Esophagus squamous epithelium (tissue), 5 donors: ENCODE measurements around the gene CCDC88C. TPM values are rescaled to one million over a fixed set of nuclear protein-coding genes. Genes with fewer than 3 reads are reported as not detected.

ENCODE experiments used
- DNase-seq: peaks from one replicate; lab custom pipeline; 2025; lab: John Stamatoyannopoulos, UW
- H3K27ac ChIP-seq, 4 donors: fragments of 200-600 bp; sonication (generic); one replicate each; pipeline ENCODE4 v1.5.1; 2016 to 2019; ENCODE audit warnings: mild to moderate bottlenecking in 1 of 4
- H3K27me3 ChIP-seq, 4 donors: fragments of 200-600 bp; sonication (generic); 1 replicate in 3 of 4; 2 replicates in 1 of 4; pipeline versions ENCODE4 v1.5.1 to v1.6.0; 2017 to 2021; ENCODE audit warnings: antibody characterized with exemption in 1 of 4
- H3K36me3 ChIP-seq, 3 donors: fragments of 200-600 bp; sonication (generic); one replicate each; pipeline ENCODE4 v1.5.1; 2016 to 2019
- H3K4me1 ChIP-seq, 3 donors: fragments of 200-600 bp; sonication (generic); one replicate each; pipeline ENCODE4 v1.5.1; 2017 to 2019
- H3K4me3 ChIP-seq, 4 donors: fragments of 200-600 bp; sonication (generic); 1 replicate in 3 of 4; 2 replicates in 1 of 4; pipeline ENCODE4 v1.5.1; 2016 to 2019; ENCODE audit warnings: mild to moderate bottlenecking in 2 of 4, moderate library complexity in 1 of 4
- H3K9me3 ChIP-seq, 3 donors: fragments of 200-600 bp; sonication (generic); one replicate each; pipeline ENCODE4 v1.5.1; 2016 to 2019
- CTCF ChIP-seq, 6 experiments: fragments of 450-650 bp in 4 of 6; fragments of 200-600 bp in 2 of 6; sonication (generic) in 2 of 6; IDR thresholded peaks; one replicate each; pipeline ENCODE4 v1.5.1; 2016 to 2019; ENCODE audit warnings: antibody characterized with exemption in 6 of 6, mild to moderate bottlenecking in 4 of 6, moderate library complexity in 4 of 6
- POLR2A ChIP-seq, 4 donors: fragments of 450-650 bp; IDR thresholded peaks; one replicate each; pipeline ENCODE4 v1.6.1; 2017; ENCODE audit warnings: antibody characterized with exemption in 4 of 4, mild to moderate bottlenecking in 4 of 4, moderate library complexity in 3 of 4
- WGBS, 2 donors: methylation state at CpG; one replicate each; pipeline ENCODE4 v1.1.5; 2018; 5-methylcytosine and 5-hydroxymethylcytosine counted together
- intact Hi-C: fragments of 100-400 bp; cut with DNase I; formaldehyde crosslinking; loops from one replicate; pipeline ENCODE4 v1.15.0; 2022
- total RNA-seq, 4 donors: library from RNA; depleted of rRNA; stranded (reverse); fragments of >200 nt; gene quantifications; one replicate each; pipeline ENCODE4 v1.1.0, GENCODE V29; 2016
- donor health status: DM: yes; HTN: yes; CAD: no.

Gene CCDC88C
- total RNA-seq, 4 donors from 2014 or later = 23.2 to 31.5 (median 29.9) TPM

- Histone ChIP-seq H3K27ac (peak overlapping the region; percentile 4 to 71 (median 50)), H3K9me3 (no peaks in the 10 kb centered on the region), H3K4me1 (peaks cover 14 to 26% (median 22%) of the 10 kb centered on the region in 3 donors), H3K36me3 (peaks cover 9 to 85% (median 21%) of the 10 kb centered on the region in 3 donors), H3K27me3 (no peaks in the 10 kb centered on the region), H3K4me3 (no peak overlapping the region)
- TF ChIP-seq POLR2A (IDR thresholded peaks at IDR 0.05) = no peak
- TF ChIP-seq CTCF (IDR thresholded peaks at IDR 0.05) = peak in 3 of 6 experiments; percentile 7 to 46 (median 22)
- DNase-seq = peak; percentile 26
- intact Hi-C loops = no loop called here
- WGBS, 2 donors = 29 to 38% methylated on average over 11 to 13 of the region's 21 CpGs
Measured at GRCh38 chr14:91317381-91318308, 100.0 kb downstream of the CCDC88C start.

DNA sequence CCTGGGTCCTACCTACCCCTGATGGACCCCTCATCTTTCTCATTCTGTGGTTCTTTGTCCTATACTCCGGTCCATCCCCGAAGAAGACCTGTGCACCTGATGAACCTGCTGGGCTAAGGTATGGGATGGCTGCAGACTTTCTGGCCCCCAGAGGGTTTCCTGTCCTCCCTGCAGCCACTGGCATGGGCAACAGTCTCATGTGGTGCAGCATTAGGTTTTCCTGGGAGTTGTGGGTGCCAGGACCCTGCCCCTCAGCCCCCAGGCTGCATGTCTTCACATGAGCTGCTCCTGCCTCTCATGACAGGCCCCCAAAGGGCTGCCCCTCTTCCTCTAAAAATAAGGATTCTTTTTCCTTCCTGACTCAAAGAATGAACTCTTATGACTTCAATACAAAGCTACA is 100.9 kb downstream of the CCDC88C start:
- H3K4me1 ChIP-seq = peaks cover 14 to 26% (median 22%) of the 10 kb centered on the region in 3 donors
- WGBS, 2 donors = 95 to 100% methylated on average over 2 of the region's 2 CpGs
- no peak for DNase-seq
- TF ChIP-seq POLR2A (IDR thresholded peaks at IDR 0.05) = no peak
- TF ChIP-seq CTCF (IDR thresholded peaks at IDR 0.05) = no peak
- intact Hi-C loops = no loop called here
- H3K36me3 ChIP-seq = peaks cover 9 to 88% (median 21%) of the 10 kb centered on the region in 3 donors
- H3K9me3 ChIP-seq = no peaks in the 10 kb centered on the region
- no peaks in the 10 kb centered on the region for H3K27me3 ChIP-seq
- peak overlapping the region in 3 of 4 donors; percentile 4 to 54 (median 47) for H3K27ac ChIP-seq
- H3K4me3 ChIP-seq = no peak overlapping the region

DNA sequence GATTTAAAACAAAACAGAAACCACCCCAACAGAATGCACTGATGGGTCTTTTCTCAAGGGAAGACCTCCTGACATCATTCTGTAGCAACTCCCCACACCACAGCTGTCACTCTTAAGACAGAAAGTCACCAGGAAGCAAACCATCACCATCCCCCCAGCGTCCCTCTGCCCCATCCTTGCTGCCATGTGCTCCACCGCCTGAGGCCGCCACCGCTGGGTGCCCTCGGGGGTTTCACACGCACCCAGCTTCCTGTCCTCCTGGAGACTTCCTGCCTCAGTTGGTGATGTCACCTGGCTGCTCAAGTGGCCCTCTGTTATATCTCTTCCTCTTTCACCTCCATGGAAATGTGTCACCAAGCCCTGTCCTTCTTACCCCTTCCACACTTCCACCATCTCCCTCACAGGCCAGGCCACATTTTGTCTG is 101.8 kb downstream of the CCDC88C start:
- WGBS, 2 donors = 63 to 69% methylated on average over 6 of the region's 6 CpGs
- Histone ChIP-seq H3K4me1 (peaks cover 14 to 34% (median 25%) of the 10 kb centered on the region in 3 donors), H3K4me3 (no peak overlapping the region), H3K27me3 (no peaks in the 10 kb centered on the region), H3K27ac (peak overlapping the region in 1 of 4 donors; percentile 25), H3K9me3 (no peaks in the 10 kb centered on the region), H3K36me3 (peaks cover 9 to 87% (median 21%) of the 10 kb centered on the region in 3 donors)
- intact Hi-C loops = no loop called here
- TF ChIP-seq CTCF (IDR thresholded peaks at IDR 0.05) (no peak), POLR2A (IDR thresholded peaks at IDR 0.05) (no peak)
- no peak for DNase-seq

- Histone ChIP-seq H3K36me3 (peaks cover 9 to 89% (median 25%) of the 10 kb centered on the region in 3 donors), H3K27ac (no peak overlapping the region), H3K9me3 (no peaks in the 10 kb centered on the region), H3K4me3 (no peak overlapping the region), H3K27me3 (no peaks in the 10 kb centered on the region), H3K4me1 (peaks cover 14 to 36% (median 25%) of the 10 kb centered on the region in 3 donors)
- WGBS, 2 donors = 92 to 93% methylated on average over 9 to 11 of the region's 14 CpGs
- DNase-seq = no peak
- intact Hi-C loops = no loop called here
- TF ChIP-seq POLR2A (IDR thresholded peaks at IDR 0.05) (no peak), CTCF (IDR thresholded peaks at IDR 0.05) (no peak)
Measured at GRCh38 chr14:91313852-91314251, 103.8 kb downstream of the CCDC88C start.
